Body of pancreas (tissue), 4 donors: ENCODE data around the gene CLPTM1L.

Experiments used
- POLR2A ChIP-seq, 3 donors: fragments of 450-650 bp; IDR thresholded peaks; one replicate each; pipeline ENCODE4 v1.6.1; 2016; ENCODE audit warnings: antibody characterized with exemption in 3 of 3, mild to moderate bottlenecking in 2 of 3
- TF ChIP-seq, protein P1 (sequence below), 7 experiments: fragments of 450-650 bp in 4 of 7; fragments of 200-600 bp in 3 of 7; sonication (generic) in 3 of 7; IDR thresholded peaks; one replicate each; pipeline ENCODE4 v1.5.1; 2016 to 2019; ENCODE audit warnings: antibody characterized with exemption in 7 of 7

DNA sequence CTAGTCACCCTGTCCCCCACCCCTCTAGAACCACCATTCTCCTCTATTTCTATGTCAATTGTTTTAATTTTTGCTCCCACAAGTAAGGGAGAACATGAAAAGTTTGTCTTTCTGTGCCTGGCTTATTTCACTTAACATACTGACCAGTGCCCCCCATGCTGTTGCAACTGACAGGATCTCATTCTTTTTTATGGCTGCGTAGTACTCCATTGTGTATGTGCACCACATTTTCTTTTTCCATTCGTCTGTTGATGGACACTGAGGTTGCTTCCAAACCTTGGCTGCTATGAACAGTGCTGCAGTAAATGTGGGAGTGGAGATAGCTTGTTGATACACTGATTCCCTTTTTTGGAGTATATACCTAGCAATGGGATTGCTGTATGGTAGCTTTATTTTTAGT is 42.6 kb downstream of the CLPTM1L start:
- TF ChIP-seq, protein P1, sequence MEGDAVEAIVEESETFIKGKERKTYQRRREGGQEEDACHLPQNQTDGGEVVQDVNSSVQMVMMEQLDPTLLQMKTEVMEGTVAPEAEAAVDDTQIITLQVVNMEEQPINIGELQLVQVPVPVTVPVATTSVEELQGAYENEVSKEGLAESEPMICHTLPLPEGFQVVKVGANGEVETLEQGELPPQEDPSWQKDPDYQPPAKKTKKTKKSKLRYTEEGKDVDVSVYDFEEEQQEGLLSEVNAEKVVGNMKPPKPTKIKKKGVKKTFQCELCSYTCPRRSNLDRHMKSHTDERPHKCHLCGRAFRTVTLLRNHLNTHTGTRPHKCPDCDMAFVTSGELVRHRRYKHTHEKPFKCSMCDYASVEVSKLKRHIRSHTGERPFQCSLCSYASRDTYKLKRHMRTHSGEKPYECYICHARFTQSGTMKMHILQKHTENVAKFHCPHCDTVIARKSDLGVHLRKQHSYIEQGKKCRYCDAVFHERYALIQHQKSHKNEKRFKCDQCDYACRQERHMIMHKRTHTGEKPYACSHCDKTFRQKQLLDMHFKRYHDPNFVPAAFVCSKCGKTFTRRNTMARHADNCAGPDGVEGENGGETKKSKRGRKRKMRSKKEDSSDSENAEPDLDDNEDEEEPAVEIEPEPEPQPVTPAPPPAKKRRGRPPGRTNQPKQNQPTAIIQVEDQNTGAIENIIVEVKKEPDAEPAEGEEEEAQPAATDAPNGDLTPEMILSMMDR (IDR thresholded peaks at IDR 0.05), result no peak
- TF ChIP-seq POLR2A (IDR thresholded peaks at IDR 0.05), result no peak
